HepG2 (cell line): Measurements from ENCODE around the gene ADAM10. TPM values are rescaled to one million over a fixed set of nuclear protein-coding genes. Genes with fewer than 3 reads are reported as not detected.

Experiments used
- ATAC-seq: fragments of 200-7000 bp; cut with Tn5 transposase; 3 replicates; pipeline ENCODE4 v1.9.1; 2020; ENCODE audit warnings: mild to moderate bottlenecking, moderate library complexity
- BruUV-seq: library from RNA; stranded (reverse); fragments of 400-500 nt; replicated peaks from 2 replicates; lab custom pipeline; 2021; lab: Mats Ljungman, UMichigan
- CTCF ChIA-PET: fragments of 300-600 bp; formaldehyde crosslinking; extraction: SDS; loops from one replicate; lab custom pipeline; 2021; ENCODE audit warnings: low total read pairs, inconsistent platforms, low intra/inter-chr PET ratio; lab: Yijun Ruan, JAX
- POLR2A ChIA-PET: fragments of 350-600 bp; sonication (Branson Sonifier 250); formaldehyde crosslinking; loops from one replicate; lab custom pipeline; 2020; ENCODE audit warnings: antibody characterized with exemption, inconsistent platforms; lab: Yijun Ruan, JAX
- DNase-seq: peaks from one replicate; pipeline ENCODE4 v3.0.0-alpha.2; 2015; ENCODE audit warnings: low spot score
- FAIRE-seq: peaks from 3 replicates; lab custom pipeline; 2011; peaks lifted over from hg19 to GRCh38; lab: Jason Lieb, UNC
- H2AFZ ChIP-seq: one replicate; pipeline ENCODE4 v1.6.1; 2011; ENCODE audit warnings: low read length, inconsistent platforms
- H3K27ac ChIP-seq: fragments of 300-600 bp; 3 replicates; pipeline ENCODE4 v1.8.0; 2011; ENCODE audit warnings: mixed run types, mild to moderate bottlenecking, mixed read lengths, low read length, inconsistent platforms; ENCODE audit not compliant: insufficient read depth; ENCODE audit errors: extremely low read length
- H3K27me3 ChIP-seq, 2 experiments: fragments of 200-600 bp in 1 of 2; 2 replicates in 1 of 2; 3 replicates in 1 of 2; pipeline versions ENCODE4 v1.6.0 to v1.8.0; 2011; ENCODE audit warnings: low read length in 2 of 2, mild to moderate bottlenecking in 2 of 2, moderate library complexity in 2 of 2, inconsistent platforms in 1 of 2; ENCODE audit not compliant: insufficient read depth in 2 of 2, control insufficient read depth in 1 of 2
- H3K36me3 ChIP-seq, 2 experiments: fragments of 200-600 bp in 1 of 2; replicated peaks in 1 of 2; 2 replicates in 1 of 2; 3 replicates in 1 of 2; pipeline versions ENCODE4 v1.5.1 to v1.8.0; 2011; ENCODE audit warnings: low read length in 2 of 2, inconsistent platforms in 1 of 2; ENCODE audit not compliant: insufficient read depth in 2 of 2, control insufficient read depth in 1 of 2
- H3K4me1 ChIP-seq: 2 replicates; pipeline ENCODE4 v1.5.1; 2012; ENCODE audit warnings: low read length, inconsistent platforms; ENCODE audit not compliant: insufficient read depth
- H3K4me2 ChIP-seq: 2 replicates; pipeline ENCODE4 v1.6.0; 2011; ENCODE audit warnings: low read depth, low read length, inconsistent platforms
- H3K4me3 ChIP-seq, 3 experiments: fragments of 200-600 bp in 1 of 3; sonication (generic), shearing (Covaris generic) in 1 of 3; replicated peaks in 1 of 3; 2 replicates each; pipeline ENCODE4 v1.5.1; 2011 to 2016; ENCODE audit warnings: low read length in 3 of 3, inconsistent platforms in 2 of 3, low read depth in 2 of 3, mild to moderate bottlenecking in 2 of 3, control low read depth in 1 of 3, mixed read lengths in 1 of 3; ENCODE audit not compliant: insufficient read depth in 1 of 3
- H3K79me2 ChIP-seq: one replicate; pipeline ENCODE4 v1.6.1; 2011; ENCODE audit warnings: low read length, inconsistent platforms; ENCODE audit not compliant: insufficient read depth
- H3K9ac ChIP-seq: 2 replicates; pipeline ENCODE4 v1.6.0; 2011; ENCODE audit warnings: mild to moderate bottlenecking, low read depth, low read length, inconsistent platforms; ENCODE audit not compliant: insufficient read depth
- H3K9me3 ChIP-seq: 2 replicates; pipeline ENCODE4 v1.5.1; 2012; ENCODE audit warnings: mild to moderate bottlenecking, low read length
- H4K20me1 ChIP-seq: 2 replicates; pipeline ENCODE4 v1.6.0; 2011; ENCODE audit warnings: inconsistent platforms, mild to moderate bottlenecking, low read length, moderate library complexity; ENCODE audit not compliant: insufficient read depth
- BORCS8-MEF2B ChIP-seq: sonication (generic); formaldehyde crosslinking; IDR thresholded peaks from 2 replicates; pipeline ENCODE4 v1.8.0; 2022; ENCODE audit warnings: mild to moderate bottlenecking, missing genetic modification reagents
- CTCF ChIP-seq: sonication (generic); formaldehyde crosslinking; IDR thresholded peaks from 2 replicates; pipeline ENCODE4 v1.5.0; 2020; ENCODE audit warnings: mild to moderate bottlenecking, missing genetic modification reagents, moderate library complexity
- HOXD1 ChIP-seq: sonication (generic); formaldehyde crosslinking; IDR thresholded peaks from 2 replicates; pipeline ENCODE4 v1.5.0; 2020; ENCODE audit warnings: missing genetic modification reagents
- PRMT3 ChIP-seq: sonication (generic); formaldehyde crosslinking; IDR thresholded peaks from 2 replicates; pipeline ENCODE4 v1.8.1; 2022; ENCODE audit warnings: low read depth, mild to moderate bottlenecking, moderate library complexity, missing genetic modification reagents, borderline replicate concordance
- REL ChIP-seq: sonication (generic); formaldehyde crosslinking; conservative IDR thresholded peaks from 2 replicates; pipeline ENCODE4 v1.8.0; 2022; ENCODE audit warnings: mild to moderate bottlenecking, missing genetic modification reagents, moderate library complexity
- TBP ChIP-seq: sonication (generic); formaldehyde crosslinking; IDR thresholded peaks from 2 replicates; pipeline ENCODE4 v1.5.0; 2020; ENCODE audit warnings: missing genetic modification reagents
- UBTF ChIP-seq: sonication (generic); formaldehyde crosslinking; IDR thresholded peaks from 2 replicates; pipeline ENCODE4 v1.4.0; 2020; ENCODE audit warnings: mild to moderate bottlenecking, missing genetic modification reagents
- ZFY ChIP-seq: sonication (generic); formaldehyde crosslinking; IDR thresholded peaks from 2 replicates; pipeline ENCODE4 v1.4.0; 2020; ENCODE audit warnings: missing genetic modification reagents
- ZMYM2 ChIP-seq: sonication (generic); formaldehyde crosslinking; IDR thresholded peaks from 2 replicates; pipeline ENCODE4 v1.8.0; 2022; ENCODE audit warnings: mild to moderate bottlenecking, missing genetic modification reagents
- ZNF18 ChIP-seq: sonication (generic); formaldehyde crosslinking; IDR thresholded peaks from 2 replicates; pipeline ENCODE4 v1.8.0; 2022; ENCODE audit warnings: mild to moderate bottlenecking, missing genetic modification reagents; ENCODE audit not compliant: insufficient replicate concordance
- ZNF225 ChIP-seq: sonication (generic); formaldehyde crosslinking; IDR thresholded peaks from 2 replicates; pipeline ENCODE4 v1.4.0; 2020; ENCODE audit warnings: mild to moderate bottlenecking, missing genetic modification reagents
- ZNF382 ChIP-seq: sonication (generic); formaldehyde crosslinking; IDR thresholded peaks from 2 replicates; pipeline ENCODE4 v1.5.0; 2020; ENCODE audit warnings: missing genetic modification reagents, mild to moderate bottlenecking, borderline replicate concordance
- ZNF383 ChIP-seq: sonication (generic); formaldehyde crosslinking; IDR thresholded peaks from 2 replicates; pipeline ENCODE4 v1.4.0; 2020; ENCODE audit warnings: missing genetic modification reagents, mild to moderate bottlenecking, borderline replicate concordance
- ZNF749 ChIP-seq: sonication (generic); formaldehyde crosslinking; IDR thresholded peaks from 2 replicates; pipeline ENCODE4 v1.8.0; 2022; ENCODE audit warnings: mild to moderate bottlenecking, missing genetic modification reagents, moderate library complexity, borderline replicate concordance
- ZNF75D ChIP-seq: sonication (generic); formaldehyde crosslinking; IDR thresholded peaks from 2 replicates; pipeline ENCODE4 v1.8.1; 2023; ENCODE audit warnings: missing genetic modification reagents, mild to moderate bottlenecking, borderline replicate concordance
- ZNF780A ChIP-seq: sonication (generic); formaldehyde crosslinking; IDR thresholded peaks from 2 replicates; pipeline ENCODE4 v1.8.0; 2022; ENCODE audit warnings: mild to moderate bottlenecking, missing genetic modification reagents, moderate library complexity
- ZNF788 ChIP-seq: sonication (generic); formaldehyde crosslinking; IDR thresholded peaks from 2 replicates; pipeline ENCODE4 v1.5.0; 2020; ENCODE audit warnings: mild to moderate bottlenecking, missing genetic modification reagents, borderline replicate concordance
- WGBS: methylation state at CpG from one replicate; pipeline ENCODE4 v1.1.6; 2017; ENCODE audit warnings: low lambda C conversion rate; 5-methylcytosine and 5-hydroxymethylcytosine counted together
- in situ Hi-C: cut with HindIII; loops from 2 replicates; pipeline ENCODE4 v1.10.0; 2017; ENCODE audit warnings: low pct_unique_long_range_greater_than_20kb; ENCODE audit not compliant: extremely low pct_ligation_motif_present
- intact Hi-C: fragments of 100-400 bp; cut with micrococcal nuclease; formaldehyde crosslinking; loops from one replicate; pipeline ENCODE4 v1.10.0; 2022; ENCODE audit not compliant: unreplicated experiment
- polyA plus RNA-seq, 8 experiments: library from polyadenylated mRNA; depleted of rRNA in 3 of 8; stranded (reverse) in 7 of 8; unstranded in 1 of 8; fragments of >200 nt; fragmentation: Illumina TruSeq in 4 of 8; extraction: Trizol in 4 of 8; gene quantifications; 2 replicates each; pipeline versions ENCODE4 v1.2.1 to v1.2.3, GENCODE V29; 2011 to 2016; ENCODE audit warnings: low read depth in 4 of 8, missing spikeins in 1 of 8, mixed read lengths in 1 of 8; ENCODE audit not compliant: insufficient read depth in 1 of 8
- total RNA-seq, 5 experiments: library from RNA; depleted of rRNA; stranded (reverse); fragments of >200 nt; fragmentation: Illumina TruSeq; extraction: Trizol; gene quantifications; 2 replicates each; pipeline ENCODE4 v1.2.3, GENCODE V29; 2016; ENCODE audit warnings: low read depth in 1 of 5

ADAM10 gene
- total and polyA plus RNA-seq, 2 of the 13 experiments (the other 11 are each of a cell fraction or from before 2014, with no cell fraction given): 92.7 to 125 TPM

GRCh38 chr15:58771621-58772250 is 22.2 kb upstream of the ADAM10 start:
- no TSS peak for BruUV-seq
- no peak overlapping the region for H2AFZ ChIP-seq
- under 1% methylated on average over 14 of the region's 40 CpGs for WGBS
- no peaks in the 10 kb centered on the region for H3K9me3 ChIP-seq
- peaks cover 42% of the 10 kb centered on the region for H3K4me1 ChIP-seq
- CTCF ChIA-PET: no interaction called here
- peaks cover 0 to 6% of the 10 kb centered on the region in 2 experiments; a peak in 4 of 5 replicates for H3K36me3 ChIP-seq
- peak overlapping the region; percentile 78 for H3K9ac ChIP-seq
- no peaks in the 10 kb centered on the region; a peak in 1 of 5 replicates for H3K27me3 ChIP-seq
- in situ Hi-C loops: no loop called here
- H3K4me2 ChIP-seq: peak overlapping the region; percentile 78
- peaks cover 48% of the 10 kb centered on the region for H3K79me2 ChIP-seq
- ATAC-seq (peak; percentile 37), FAIRE-seq (no peak), DNase-seq (no peak)
- H4K20me1 ChIP-seq: peaks cover 10% of the 10 kb centered on the region; the same call in 1 of the 2 replicates
- H3K4me3 ChIP-seq: peak overlapping the region; percentile 81 to 94 (median 94)
- POLR2A ChIA-PET: interaction anchor here (0.8 to 2.7 kb wide), 18 partner anchors 9 to 439 kb away, joined by 3 to 111 read pairs (median 8); partner anchors contain the start of gene ADAM10
- intact Hi-C loops: loop anchor here (1.0 to 5.0 kb wide), 2 partner anchors 21 to 544 kb away; no protein-coding TSS in a partner anchor
- H3K27ac ChIP-seq: peak overlapping the region; percentile 85
- TF ChIP-seq BORCS8-MEF2B (CRISPR knock-in tag): 0 out of 2 replicates have a peak, but pooled peaks have one; percentile 16
- no peak for TF ChIP-seq TBP (CRISPR knock-in tag)
- peak; percentile 4; the same call in 1 of the 2 replicates for TF ChIP-seq REL (CRISPR knock-in tag)
- no peak for TF ChIP-seq ZMYM2 (CRISPR knock-in tag)
- TF ChIP-seq ZNF382 (CRISPR knock-in tag): no peak
- TF ChIP-seq UBTF: peak; percentile 93
- no peak; the same call in 1 of the 2 replicates for TF ChIP-seq ZNF749 (CRISPR knock-in tag)
- 0 out of 2 replicates have a peak, but pooled peaks have one; percentile 0 for TF ChIP-seq ZNF788 (CRISPR knock-in tag)
- 0 out of 2 replicates have a peak, but pooled peaks have one; percentile 4 for TF ChIP-seq PRMT3 (CRISPR knock-in tag)
- no peak for TF ChIP-seq ZNF75D (CRISPR knock-in tag)
- 0 out of 2 replicates have a peak, but pooled peaks have one; percentile 5 for TF ChIP-seq HOXD1 (CRISPR knock-in tag)
- 0 out of 2 replicates have a peak, but pooled peaks have one; percentile 0 for TF ChIP-seq ZFY (CRISPR knock-in tag)
- no peak for TF ChIP-seq ZNF18 (CRISPR knock-in tag)
- 0 out of 2 replicates have a peak, but pooled peaks have one; percentile 38 for TF ChIP-seq ZNF780A (CRISPR knock-in tag)
- TF ChIP-seq CTCF (CRISPR knock-in tag): peak; percentile 17; the same call in 1 of the 2 replicates
- TF ChIP-seq ZNF383: no peak
- TF ChIP-seq ZNF225 (CRISPR knock-in tag): 0 out of 2 replicates have a peak, but pooled peaks have one; percentile 9
